GM19351 (cell line): ENCODE measurements around the gene TAS2R14.

Source experiments
- ATAC-seq: cut with Tn5 transposase; IDR thresholded peaks from one replicate; pipeline ENCODE4 v1.9.1; 2021; ENCODE audit warnings: mild to moderate bottlenecking, moderate library complexity; ENCODE audit not compliant: unreplicated experiment

TAS2R14 gene

GRCh38 chr12:10939163-10939562 lies at the start of gene TAS2R14:
Gene TAS2R14 (minus strand): TSS chr12:10939263. CDS start chr12:10939207, 56 bp downstream.
- ATAC-seq: no peak

GRCh38 chr12:10986812-10987211 lies 47.7 kb upstream of the TAS2R14 start, which contains the start of gene TAS2R50:
Gene TAS2R50 (minus strand): TSS chr12:10986912. CDS start chr12:10986860, 52 bp downstream.
- no peak for ATAC-seq

- ATAC-seq: no peak
These were observed 43.2 kb upstream of the TAS2R14 start for GRCh38 chr12:10982244-10982643.

GRCh38 chr12:10974965-10975364 lies 35.9 kb upstream of the TAS2R14 start:
- no peak for ATAC-seq

GRCh38 chr12:10968765-10969456 lies 29.8 kb upstream of the TAS2R14 start:
- no peak for ATAC-seq

- no peak for ATAC-seq
These were observed 28.3 kb upstream of the TAS2R14 start for GRCh38 chr12:10967409-10967808.

GRCh38 chr12:10966314-10966713 lies 27.3 kb upstream of the TAS2R14 start:
- ATAC-seq: no peak

GRCh38 chr12:10965476-10965875 lies 26.4 kb upstream of the TAS2R14 start:
- ATAC-seq: no peak

GRCh38 chr12:10960211-10960610 lies 21.1 kb upstream of the TAS2R14 start:
- ATAC-seq: no peak

GRCh38 chr12:10959804-10960203 lies 20.7 kb upstream of the TAS2R14 start:
- no peak for ATAC-seq

- ATAC-seq: no peak
These were observed 18.7 kb upstream of the TAS2R14 start for GRCh38 chr12:10957741-10958140.

GRCh38 chr12:10956085-10956484 lies 17.0 kb upstream of the TAS2R14 start:
- ATAC-seq: no peak

- no peak for ATAC-seq
These were observed 13.6 kb upstream of the TAS2R14 start for GRCh38 chr12:10952645-10953044.

- ATAC-seq: no peak
These were observed 4.1 kb upstream of the TAS2R14 start for GRCh38 chr12:10943167-10943566.

GRCh38 chr12:10941916-10942607 lies 3.0 kb upstream of the TAS2R14 start:
- no peak for ATAC-seq

- ATAC-seq: no peak
These were observed 2.3 kb upstream of the TAS2R14 start for GRCh38 chr12:10941369-10941768.

- ATAC-seq: no peak
These were observed 1.3 kb upstream of the TAS2R14 start for GRCh38 chr12:10940389-10940788.

- ATAC-seq: no peak
These were observed 2.6 kb downstream of the TAS2R14 start for GRCh38 chr12:10936506-10936905.

GRCh38 chr12:10928746-10929286 lies 10.2 kb downstream of the TAS2R14 start, which contains the start of gene PRH2:
Gene PRH2 (plus strand): TSS chr12:10929236. CDS start chr12:10929274, 38 bp downstream.
- no peak for ATAC-seq

GRCh38 chr12:10926269-10926668 lies 12.8 kb downstream of the TAS2R14 start:
- no peak for ATAC-seq

- ATAC-seq: no peak
These were observed 19.3 kb downstream of the TAS2R14 start for GRCh38 chr12:10919809-10920208.

- no peak for ATAC-seq
These were observed 28.7 kb downstream of the TAS2R14 start for GRCh38 chr12:10910380-10910779.
